Measurements from ENCODE around the gene DUSP22. TPM values are rescaled to one million over a fixed set of nuclear protein-coding genes. Genes with fewer than 3 reads are reported as not detected.
"Not testable (repeated sequence)": the region's sequence is repeated elsewhere in the genome, so short reads cannot be mapped to it uniquely, and the experiment has no call there.

Gene DUSP22
- polyA plus RNA-seq, 1 of the 3 experiments (the other 2 are of a cell fraction), result 6.8 TPM

GRCh38 chr6:285030-285771 is 7.1 kb upstream of the DUSP22 start:
- Histone ChIP-seq H3K79me2 (ENCODE audit: insufficient read depth) (no peaks in the 10 kb centered on the region), H3F3A (replicated peaks; ENCODE audit: insufficient read depth) (no peaks in the 10 kb centered on the region), H3K4me1 (ENCODE audit: control insufficient read depth in 1 of 2, insufficient read depth in 2 of 2, low read depth in 1 of 2, low read length in 1 of 2) (no peaks in the 10 kb centered on the region; a peak in 1 of 4 replicates), H4K20me1 (ENCODE audit: insufficient read depth) (no peaks in the 10 kb centered on the region), H3K4me2 (no peak overlapping the region), H3K9me2 (no peaks in the 10 kb centered on the region), H2AFZ (ENCODE audit: low read depth) (no peak overlapping the region), H3K36me3 (replicated peaks in 1 of 2; ENCODE audit: control insufficient read depth in 1 of 2, insufficient read depth in 2 of 2, low read length in 1 of 2) (no peaks in the 10 kb centered on the region), H3K27ac (ENCODE audit: low read depth in 2 of 2, low read length in 1 of 2) (no peak overlapping the region), H3K9me3 (no peaks in the 10 kb centered on the region), H3K9ac (no peak overlapping the region), H3K4me3 (ENCODE audit: low read depth in 2 of 2, low read length in 1 of 2) (no peak overlapping the region), H3K27me3 (ENCODE audit: insufficient read depth) (peaks cover 89% of the 10 kb centered on the region)
- TF ChIP-seq NRF1 (IDR thresholded peaks at IDR 0.05; ENCODE audit: low read depth, low read length) (no peak), TAF1 (IDR thresholded peaks at IDR 0.05; ENCODE audit: borderline replicate concordance, low read depth, low read length) (no peak), FOXM1 (IDR thresholded peaks at IDR 0.05; ENCODE audit: low read depth) (no peak), TEAD4 (IDR thresholded peaks at IDR 0.05; ENCODE audit: borderline replicate concordance, insufficient read depth) (no peak), FOSL2 (IDR thresholded peaks at IDR 0.05; ENCODE audit: borderline replicate concordance, low read depth) (no peak), USF1 (IDR thresholded peaks at IDR 0.05; ENCODE audit: borderline replicate concordance, low read depth) (no peak)
- CTCF ChIA-PET, result interaction anchor here (1.9 kb wide), 1 partner anchor 97 kb away, joined by 4 read pairs; no protein-coding TSS in a partner anchor
- 34% methylated on average over 6 of the region's 6 CpGs for WGBS (ENCODE audit: low lambda C conversion rate)
- no peak for DNase-seq
- POLR2A ChIA-PET, result no interaction called here

- H4K20me1 ChIP-seq (ENCODE audit: insufficient read depth); H3K4me1 ChIP-seq (ENCODE audit: control insufficient read depth in 1 of 2, insufficient read depth in 2 of 2, low read depth in 1 of 2, low read length in 1 of 2); H3K9me2 ChIP-seq; POLR2A ChIA-PET; H3K27ac ChIP-seq (ENCODE audit: low read depth in 2 of 2, low read length in 1 of 2); H3K79me2 ChIP-seq (ENCODE audit: insufficient read depth); H3K4me2 ChIP-seq; H3K9me3 ChIP-seq; H2AFZ ChIP-seq (ENCODE audit: low read depth); H3K4me3 ChIP-seq (ENCODE audit: low read depth in 2 of 2, low read length in 1 of 2); H3F3A ChIP-seq (replicated peaks; ENCODE audit: insufficient read depth); H3K36me3 ChIP-seq (replicated peaks in 1 of 2; ENCODE audit: control insufficient read depth in 1 of 2, insufficient read depth in 2 of 2, low read length in 1 of 2); DNase-seq; H3K9ac ChIP-seq: not testable (repeated sequence)
- peaks cover 88% of the 10 kb centered on the region for H3K27me3 ChIP-seq (ENCODE audit: insufficient read depth)
- CTCF ChIA-PET, result interaction anchor here (1.9 kb wide), 1 partner anchor 98 kb away, joined by 4 read pairs; no protein-coding TSS in a partner anchor
- 27% methylated on average over 5 of the region's 5 CpGs for WGBS (ENCODE audit: low lambda C conversion rate)
Measured at GRCh38 chr6:285902-286301, 6.4 kb upstream of the DUSP22 start.

GRCh38 chr6:286681-287488 is 5.4 kb upstream of the DUSP22 start:
- H3F3A ChIP-seq (replicated peaks; ENCODE audit: insufficient read depth), result no peaks in the 10 kb centered on the region
- H2AFZ ChIP-seq (ENCODE audit: low read depth), result no peak overlapping the region
- ChIA-PET CTCF (interaction anchor here (1.0 kb wide), 1 partner anchor 9 kb away, joined by 3 read pairs; no protein-coding TSS in a partner anchor), POLR2A (no interaction called here)
- H3K9me2 ChIP-seq, result no peaks in the 10 kb centered on the region
- peaks cover 0 to 6% of the 10 kb centered on the region in 2 experiments; a peak in 1 of 4 replicates for H3K4me1 ChIP-seq (ENCODE audit: control insufficient read depth in 1 of 2, insufficient read depth in 2 of 2, low read depth in 1 of 2, low read length in 1 of 2)
- H3K36me3 ChIP-seq (replicated peaks in 1 of 2; ENCODE audit: control insufficient read depth in 1 of 2, insufficient read depth in 2 of 2, low read length in 1 of 2), result no peaks in the 10 kb centered on the region
- no peak overlapping the region for H3K4me2 ChIP-seq
- H3K4me3 ChIP-seq (ENCODE audit: low read depth in 2 of 2, low read length in 1 of 2), result no peak overlapping the region
- DNase-seq, result no peak
- no peak overlapping the region for H3K27ac ChIP-seq (ENCODE audit: low read depth in 2 of 2, low read length in 1 of 2)
- H3K27me3 ChIP-seq (ENCODE audit: insufficient read depth), result peaks cover 78% of the 10 kb centered on the region
- TF ChIP-seq FOXJ3 (CRISPR knock-in tag; IDR thresholded peaks at IDR 0.05) (no peak), RCOR1 (IDR thresholded peaks at IDR 0.05; ENCODE audit: low read length) (no peak), JUND (IDR thresholded peaks at IDR 0.05) (no peak), MEF2A (IDR thresholded peaks at IDR 0.05; ENCODE audit: borderline replicate concordance, low read depth) (no peak), CHD2 (IDR thresholded peaks at IDR 0.05; ENCODE audit: low read length, partially characterized antibody) (no peak), IRF3 (IDR thresholded peaks at IDR 0.05; ENCODE audit: low read depth, low read length) (no peak), NFIC (IDR thresholded peaks at IDR 0.05; ENCODE audit: borderline replicate concordance) (no peak), TCF12 (IDR thresholded peaks at IDR 0.05) (no peak), TAF1 (IDR thresholded peaks at IDR 0.05; ENCODE audit: borderline replicate concordance, low read depth, low read length) (no peak), FOXM1 (IDR thresholded peaks at IDR 0.05; ENCODE audit: low read depth) (no peak), YY1 (IDR thresholded peaks at IDR 0.05; ENCODE audit: low read depth) (no peak), TEAD4 (IDR thresholded peaks at IDR 0.05; ENCODE audit: borderline replicate concordance, insufficient read depth) (no peak), MXI1 (IDR thresholded peaks at IDR 0.05; ENCODE audit: low read depth, low read length) (no peak), RAD21 (IDR thresholded peaks at IDR 0.05; ENCODE audit: low read length) (no peak), POLR2AphosphoS5 (IDR thresholded peaks at IDR 0.05; ENCODE audit: low read depth, low read length) (no peak)
- H3K9ac ChIP-seq, result no peak overlapping the region
- no peaks in the 10 kb centered on the region for H3K9me3 ChIP-seq
- H3K79me2 ChIP-seq (ENCODE audit: insufficient read depth), result no peaks in the 10 kb centered on the region
- no peaks in the 10 kb centered on the region for H4K20me1 ChIP-seq (ENCODE audit: insufficient read depth)
- WGBS (ENCODE audit: low lambda C conversion rate), result 18% methylated on average over 10 of the region's 10 CpGs
